SK-N-SH treated with all-trans-retinoic acid at 6 μM for 48 hours (cell line): ENCODE data around the gene PAX5.

Experiments used
- ATAC-seq: fragments of 200-7000 bp; cut with Tn5 transposase; 3 replicates; pipeline ENCODE4 v1.9.1; 2020; ENCODE audit warnings: mild to moderate bottlenecking, moderate library complexity
- ARNTL ChIP-seq: fragments of 450-650 bp; formaldehyde crosslinking; IDR thresholded peaks from 2 replicates; pipeline ENCODE4 v1.5.0; 2020; ENCODE audit warnings: low read depth, mild to moderate bottlenecking, moderate library complexity, borderline replicate concordance
- BACH2 ChIP-seq: fragments of 250-450 bp; sonication (Bioruptor Pico); IDR thresholded peaks from 2 replicates; pipeline ENCODE4 v1.9.0; 2021; ENCODE audit warnings: mild to moderate bottlenecking, borderline replicate concordance
- CSDC2 ChIP-seq: fragments of 250-450 bp; sonication (Bioruptor Pico); IDR thresholded peaks from 2 replicates; pipeline ENCODE4 v1.5.0; 2020; ENCODE audit warnings: mild to moderate bottlenecking, moderate library complexity
- ESRRG ChIP-seq: fragments of 250-450 bp; sonication (Bioruptor Pico); IDR thresholded peaks from 2 replicates; pipeline ENCODE4 v1.6.1; 2021; ENCODE audit warnings: mild to moderate bottlenecking
- GLIS3 ChIP-seq: fragments of 250-450 bp; sonication (Bioruptor Pico); IDR thresholded peaks from 2 replicates; pipeline ENCODE4 v1.5.0; 2020; ENCODE audit warnings: mild to moderate bottlenecking, moderate library complexity
- ISL1 ChIP-seq: fragments of 250-450 bp; sonication (Bioruptor Pico); IDR thresholded peaks from 2 replicates; pipeline ENCODE4 v2.1.2; 2022; ENCODE audit warnings: mild to moderate bottlenecking, moderate library complexity
- OSR1 ChIP-seq: fragments of 250-450 bp; sonication (Bioruptor Pico); IDR thresholded peaks from 2 replicates; pipeline ENCODE4 v1.8.0; 2022; ENCODE audit warnings: moderate library complexity, mild to moderate bottlenecking, inconsistent platforms
- PPARA ChIP-seq: fragments of 250-450 bp; sonication (Bioruptor Pico); IDR thresholded peaks from 2 replicates; pipeline ENCODE4 v1.5.0; 2020; ENCODE audit warnings: mild to moderate bottlenecking, borderline replicate concordance
- SNAI2 ChIP-seq: fragments of 250-450 bp; sonication (Bioruptor Pico); IDR thresholded peaks from 2 replicates; pipeline ENCODE4 v1.5.0; 2020; ENCODE audit warnings: mild to moderate bottlenecking, moderate library complexity
- TCF4 ChIP-seq: fragments of 250-450 bp; sonication (Bioruptor Pico); IDR thresholded peaks from 2 replicates; pipeline ENCODE4 v1.8.0; 2021; ENCODE audit warnings: mild to moderate bottlenecking, moderate library complexity, borderline replicate concordance
- TOX ChIP-seq: fragments of 250-450 bp; sonication (Bioruptor Pico); IDR thresholded peaks from 2 replicates; pipeline ENCODE4 v1.8.0; 2021; ENCODE audit warnings: mild to moderate bottlenecking, moderate library complexity, borderline replicate concordance
- ZC3H10 ChIP-seq: fragments of 250-450 bp; sonication (Bioruptor Pico); IDR thresholded peaks from 2 replicates; pipeline ENCODE4 v1.5.1; 2021; ENCODE audit warnings: mild to moderate bottlenecking, moderate library complexity
- ZFP3 ChIP-seq: fragments of 250-450 bp; sonication (Bioruptor Pico); IDR thresholded peaks from 2 replicates; pipeline ENCODE4 v1.5.0; 2020; ENCODE audit warnings: mild to moderate bottlenecking, moderate library complexity
- ZFP30 ChIP-seq: fragments of 450-650 bp; formaldehyde crosslinking; IDR thresholded peaks from 2 replicates; pipeline ENCODE4 v1.5.0; 2022; ENCODE audit warnings: mild to moderate bottlenecking, moderate library complexity
- ZNF565 ChIP-seq: fragments of 450-650 bp; formaldehyde crosslinking; conservative IDR thresholded peaks from 2 replicates; pipeline ENCODE4 v1.5.0; 2020; ENCODE audit warnings: low read depth, mild to moderate bottlenecking, moderate library complexity
- ZNF70 ChIP-seq: fragments of 450-650 bp; formaldehyde crosslinking; IDR thresholded peaks from 2 replicates; pipeline ENCODE4 v1.5.0; 2020; ENCODE audit warnings: mild to moderate bottlenecking, moderate library complexity
- ZNF8 ChIP-seq: fragments of 450-650 bp; formaldehyde crosslinking; IDR thresholded peaks from 2 replicates; pipeline ENCODE4 v1.5.0; 2020; ENCODE audit warnings: mild to moderate bottlenecking, moderate library complexity
- TF ChIP-seq, protein P1 (sequence below): fragments of 250-450 bp; sonication (Bioruptor Pico); IDR thresholded peaks from 2 replicates; pipeline ENCODE4 v1.8.0; 2021; ENCODE audit warnings: low read depth, mild to moderate bottlenecking, moderate library complexity, borderline replicate concordance
- TF ChIP-seq, protein P2 (sequence below): fragments of 250-450 bp; sonication (Bioruptor Pico); IDR thresholded peaks from 2 replicates; pipeline ENCODE4 v1.5.1; 2021; ENCODE audit warnings: mild to moderate bottlenecking, moderate library complexity
- TF ChIP-seq, protein P3 (sequence below): fragments of 250-450 bp; sonication (Bioruptor Pico); IDR thresholded peaks from 2 replicates; pipeline ENCODE4 v1.5.1; 2020; ENCODE audit warnings: low read depth, mild to moderate bottlenecking, moderate library complexity
- TF ChIP-seq, protein P4 (sequence below): fragments of 250-450 bp; sonication (Bioruptor Pico); IDR thresholded peaks from 2 replicates; pipeline ENCODE4 v1.5.0; 2020; ENCODE audit warnings: mild to moderate bottlenecking, moderate library complexity

PAX5 gene

DNA sequence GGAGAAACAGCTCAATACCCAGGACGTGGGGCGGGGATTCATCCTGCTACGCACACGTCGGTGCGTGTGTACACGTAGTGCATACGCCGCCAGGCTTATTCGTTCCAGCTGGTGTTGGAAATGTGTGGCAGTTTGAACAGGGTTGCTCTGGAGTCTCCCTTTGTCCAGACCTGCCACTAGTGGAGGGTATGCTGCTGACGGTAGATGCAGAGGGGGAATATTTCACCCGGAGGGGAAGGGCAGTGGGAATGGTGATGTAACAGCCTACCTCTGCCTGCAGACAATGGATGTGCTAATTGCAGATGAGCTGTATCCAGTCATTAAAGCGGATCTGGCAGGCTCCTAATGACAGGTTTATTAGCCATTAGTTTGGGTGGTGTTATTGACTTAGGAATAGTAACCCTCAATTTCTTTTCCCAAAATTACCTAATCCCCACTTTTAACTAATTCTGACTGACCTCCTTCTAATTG lies 142.7 kb downstream of the PAX5 start:
- TF ChIP-seq BACH2 (CRISPR knock-in tag), result no peak
- TF ChIP-seq, protein P1, sequence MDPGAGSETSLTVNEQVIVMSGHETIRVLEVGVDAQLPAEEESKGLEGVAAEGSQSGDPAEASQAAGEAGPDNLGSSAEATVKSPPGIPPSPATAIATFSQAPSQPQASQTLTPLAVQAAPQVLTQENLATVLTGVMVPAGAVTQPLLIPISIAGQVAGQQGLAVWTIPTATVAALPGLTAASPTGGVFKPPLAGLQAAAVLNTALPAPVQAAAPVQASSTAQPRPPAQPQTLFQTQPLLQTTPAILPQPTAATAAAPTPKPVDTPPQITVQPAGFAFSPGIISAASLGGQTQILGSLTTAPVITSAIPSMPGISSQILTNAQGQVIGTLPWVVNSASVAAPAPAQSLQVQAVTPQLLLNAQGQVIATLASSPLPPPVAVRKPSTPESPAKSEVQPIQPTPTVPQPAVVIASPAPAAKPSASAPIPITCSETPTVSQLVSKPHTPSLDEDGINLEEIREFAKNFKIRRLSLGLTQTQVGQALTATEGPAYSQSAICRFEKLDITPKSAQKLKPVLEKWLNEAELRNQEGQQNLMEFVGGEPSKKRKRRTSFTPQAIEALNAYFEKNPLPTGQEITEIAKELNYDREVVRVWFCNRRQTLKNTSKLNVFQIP (CRISPR knock-in tag), result no peak
- no peak for TF ChIP-seq GLIS3 (CRISPR knock-in tag)
- TF ChIP-seq ARNTL (CRISPR knock-in tag), result no peak
- no peak for TF ChIP-seq TOX (CRISPR knock-in tag)
- no peak for TF ChIP-seq ESRRG
- TF ChIP-seq, protein P2, sequence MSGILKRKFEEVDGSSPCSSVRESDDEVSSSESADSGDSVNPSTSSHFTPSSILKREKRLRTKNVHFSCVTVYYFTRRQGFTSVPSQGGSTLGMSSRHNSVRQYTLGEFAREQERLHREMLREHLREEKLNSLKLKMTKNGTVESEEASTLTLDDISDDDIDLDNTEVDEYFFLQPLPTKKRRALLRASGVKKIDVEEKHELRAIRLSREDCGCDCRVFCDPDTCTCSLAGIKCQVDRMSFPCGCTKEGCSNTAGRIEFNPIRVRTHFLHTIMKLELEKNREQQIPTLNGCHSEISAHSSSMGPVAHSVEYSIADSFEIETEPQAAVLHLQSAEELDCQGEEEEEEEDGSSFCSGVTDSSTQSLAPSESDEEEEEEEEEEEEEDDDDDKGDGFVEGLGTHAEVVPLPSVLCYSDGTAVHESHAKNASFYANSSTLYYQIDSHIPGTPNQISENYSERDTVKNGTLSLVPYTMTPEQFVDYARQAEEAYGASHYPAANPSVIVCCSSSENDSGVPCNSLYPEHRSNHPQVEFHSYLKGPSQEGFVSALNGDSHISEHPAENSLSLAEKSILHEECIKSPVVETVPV (CRISPR knock-in tag), result no peak
- no peak for ATAC-seq

DNA sequence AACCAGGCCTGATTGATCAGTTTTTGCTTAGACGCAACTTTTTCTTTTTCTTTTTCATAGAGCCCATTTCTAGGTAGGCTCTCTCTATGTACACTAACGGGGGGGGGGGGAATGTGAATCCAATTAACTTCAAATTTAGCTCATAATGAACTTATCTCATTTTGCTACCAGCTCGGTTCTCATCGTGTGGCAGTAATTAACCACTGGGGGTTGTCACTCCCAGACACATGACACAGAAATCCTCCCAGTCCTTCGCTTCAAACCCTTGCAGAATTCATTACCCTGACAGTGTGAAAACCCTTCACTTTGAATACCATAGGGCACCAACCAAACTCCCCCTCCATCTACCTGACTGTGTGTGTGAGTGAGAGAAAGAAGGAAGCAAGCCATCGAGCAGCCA lies 144.2 kb downstream of the PAX5 start:
- TF ChIP-seq ZNF8 (CRISPR knock-in tag) (no peak), TCF4 (no peak), ESRRG (no peak), PPARA (CRISPR knock-in tag) (no peak), ISL1 (CRISPR knock-in tag) (no peak), ZNF565 (CRISPR knock-in tag) (no peak), OSR1 (no peak), GLIS3 (CRISPR knock-in tag) (no peak), SNAI2 (CRISPR knock-in tag) (no peak), ZNF70 (CRISPR knock-in tag) (no peak), ZFP3 (CRISPR knock-in tag) (no peak), ZC3H10 (CRISPR knock-in tag) (no peak)
- TF ChIP-seq, protein P3, sequence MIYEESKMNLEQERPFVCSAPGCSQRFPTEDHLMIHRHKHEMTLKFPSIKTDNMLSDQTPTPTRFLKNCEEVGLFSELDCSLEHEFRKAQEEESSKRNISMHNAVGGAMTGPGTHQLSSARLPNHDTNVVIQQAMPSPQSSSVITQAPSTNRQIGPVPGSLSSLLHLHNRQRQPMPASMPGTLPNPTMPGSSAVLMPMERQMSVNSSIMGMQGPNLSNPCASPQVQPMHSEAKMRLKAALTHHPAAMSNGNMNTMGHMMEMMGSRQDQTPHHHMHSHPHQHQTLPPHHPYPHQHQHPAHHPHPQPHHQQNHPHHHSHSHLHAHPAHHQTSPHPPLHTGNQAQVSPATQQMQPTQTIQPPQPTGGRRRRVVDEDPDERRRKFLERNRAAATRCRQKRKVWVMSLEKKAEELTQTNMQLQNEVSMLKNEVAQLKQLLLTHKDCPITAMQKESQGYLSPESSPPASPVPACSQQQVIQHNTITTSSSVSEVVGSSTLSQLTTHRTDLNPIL (CRISPR knock-in tag), result no peak
- TF ChIP-seq, protein P4, sequence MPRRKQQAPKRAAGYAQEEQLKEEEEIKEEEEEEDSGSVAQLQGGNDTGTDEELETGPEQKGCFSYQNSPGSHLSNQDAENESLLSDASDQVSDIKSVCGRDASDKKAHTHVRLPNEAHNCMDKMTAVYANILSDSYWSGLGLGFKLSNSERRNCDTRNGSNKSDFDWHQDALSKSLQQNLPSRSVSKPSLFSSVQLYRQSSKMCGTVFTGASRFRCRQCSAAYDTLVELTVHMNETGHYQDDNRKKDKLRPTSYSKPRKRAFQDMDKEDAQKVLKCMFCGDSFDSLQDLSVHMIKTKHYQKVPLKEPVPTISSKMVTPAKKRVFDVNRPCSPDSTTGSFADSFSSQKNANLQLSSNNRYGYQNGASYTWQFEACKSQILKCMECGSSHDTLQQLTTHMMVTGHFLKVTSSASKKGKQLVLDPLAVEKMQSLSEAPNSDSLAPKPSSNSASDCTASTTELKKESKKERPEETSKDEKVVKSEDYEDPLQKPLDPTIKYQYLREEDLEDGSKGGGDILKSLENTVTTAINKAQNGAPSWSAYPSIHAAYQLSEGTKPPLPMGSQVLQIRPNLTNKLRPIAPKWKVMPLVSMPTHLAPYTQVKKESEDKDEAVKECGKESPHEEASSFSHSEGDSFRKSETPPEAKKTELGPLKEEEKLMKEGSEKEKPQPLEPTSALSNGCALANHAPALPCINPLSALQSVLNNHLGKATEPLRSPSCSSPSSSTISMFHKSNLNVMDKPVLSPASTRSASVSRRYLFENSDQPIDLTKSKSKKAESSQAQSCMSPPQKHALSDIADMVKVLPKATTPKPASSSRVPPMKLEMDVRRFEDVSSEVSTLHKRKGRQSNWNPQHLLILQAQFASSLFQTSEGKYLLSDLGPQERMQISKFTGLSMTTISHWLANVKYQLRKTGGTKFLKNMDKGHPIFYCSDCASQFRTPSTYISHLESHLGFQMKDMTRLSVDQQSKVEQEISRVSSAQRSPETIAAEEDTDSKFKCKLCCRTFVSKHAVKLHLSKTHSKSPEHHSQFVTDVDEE (CRISPR knock-in tag), result no peak
- no peak for ATAC-seq

DNA sequence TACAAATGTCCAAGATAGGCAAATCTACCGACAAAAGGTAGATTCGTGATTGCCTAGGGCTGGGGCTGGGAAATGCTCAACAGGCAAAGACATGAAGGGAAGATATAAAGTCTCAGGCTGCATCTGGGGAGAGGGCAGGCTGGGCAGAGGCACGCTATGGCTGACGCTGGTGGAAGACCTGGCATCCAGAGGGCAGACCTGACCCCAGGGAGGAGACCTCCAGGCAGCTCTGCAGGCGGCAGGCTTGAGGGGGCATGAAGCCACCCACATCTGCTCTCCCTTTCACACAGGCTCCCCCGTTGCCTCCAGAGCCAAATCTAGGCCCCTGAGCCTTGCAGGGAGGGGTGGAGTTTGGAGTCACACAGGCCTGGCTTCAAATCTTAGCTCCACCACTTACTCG lies 145.5 kb downstream of the PAX5 start:
- TF ChIP-seq, protein P1 (CRISPR knock-in tag), result no peak
- TF ChIP-seq BACH2 (CRISPR knock-in tag), result no peak
- no peak for TF ChIP-seq ESRRG
- ATAC-seq, result no peak

DNA sequence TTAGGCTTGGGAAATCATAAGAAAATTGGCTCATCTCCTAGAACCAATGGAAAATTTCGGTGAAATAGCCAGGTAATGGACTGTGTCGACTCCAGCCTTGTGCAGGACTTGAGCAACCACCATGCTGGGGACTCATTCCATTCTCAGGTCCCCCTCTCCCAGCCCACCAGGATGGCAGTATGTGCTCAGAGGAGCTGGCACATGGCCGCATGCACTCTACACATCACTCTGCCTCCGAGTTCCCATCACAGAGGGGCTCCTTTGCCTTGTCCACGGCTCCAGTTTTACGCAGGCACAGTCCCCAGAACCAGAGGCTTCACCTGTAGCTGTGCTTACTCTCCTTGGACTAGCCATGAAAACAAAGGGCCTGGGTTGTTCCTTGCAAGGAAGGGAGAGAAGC lies 149.3 kb downstream of the PAX5 start:
- no peak for ATAC-seq
- TF ChIP-seq, protein P1 (CRISPR knock-in tag), result no peak
- TF ChIP-seq TOX (CRISPR knock-in tag) (no peak), ZFP3 (CRISPR knock-in tag) (no peak), OSR1 (no peak), ZFP30 (CRISPR knock-in tag) (no peak), ISL1 (CRISPR knock-in tag) (no peak), TCF4 (no peak), ARNTL (CRISPR knock-in tag) (no peak), ZNF8 (CRISPR knock-in tag) (no peak), CSDC2 (CRISPR knock-in tag) (no peak), BACH2 (CRISPR knock-in tag) (no peak), PPARA (CRISPR knock-in tag) (no peak)
- TF ChIP-seq, protein P2 (CRISPR knock-in tag), result no peak
- TF ChIP-seq, protein P3 (CRISPR knock-in tag), result no peak
